Effector memory CD8-positive, alpha-beta T cell (primary cell): ENCODE measurements around the gene DIP2C.
A peak's percentile ranks its signal among the peaks of the same experiment; 100 is the strongest.
"Not testable (repeated sequence)": the region's sequence is repeated elsewhere in the genome, so short reads cannot be mapped to it uniquely, and the experiment has no call there.

Experiments
- ATAC-seq: fragments of 150-1000 bp; cut with Tn5 transposase; replicated peaks from 2 replicates; pipeline ENCODE4 v1.10.0; 2021; ENCODE audit warnings: mild to moderate bottlenecking, moderate library complexity
- DNase-seq, 3 experiments: peaks; one replicate each; pipeline ENCODE4 v3.0.0; 2021
- H3K27ac Mint-ChIP-seq, 2 donors: one replicate each; pipeline ENCODE4 v1.8.0; 2022; ENCODE audit warnings: mild to moderate bottlenecking in 2 of 2, mixed read lengths in 2 of 2, moderate library complexity in 2 of 2
- H3K27me3 Mint-ChIP-seq, 2 donors: one replicate each; pipeline ENCODE4 v1.8.0; 2022; ENCODE audit warnings: mixed read lengths in 2 of 2
- H3K36me3 Mint-ChIP-seq: one replicate; pipeline ENCODE4 v1.8.0; 2022; ENCODE audit warnings: mild to moderate bottlenecking, moderate library complexity, mixed read lengths; ENCODE audit not compliant: insufficient read depth
- H3K4me1 Mint-ChIP-seq, 2 donors: one replicate each; pipeline ENCODE4 v1.8.0; 2022; ENCODE audit warnings: low read depth in 2 of 2, mixed read lengths in 2 of 2
- H3K4me3 Mint-ChIP-seq, 2 donors: one replicate each; pipeline ENCODE4 v1.8.0; 2022; ENCODE audit warnings: mild to moderate bottlenecking in 2 of 2, mixed read lengths in 2 of 2, moderate library complexity in 2 of 2
- H3K9me3 Mint-ChIP-seq, 2 donors: one replicate each; pipeline ENCODE4 v1.8.0; 2022; ENCODE audit warnings: mixed read lengths in 2 of 2

Gene DIP2C

DNA sequence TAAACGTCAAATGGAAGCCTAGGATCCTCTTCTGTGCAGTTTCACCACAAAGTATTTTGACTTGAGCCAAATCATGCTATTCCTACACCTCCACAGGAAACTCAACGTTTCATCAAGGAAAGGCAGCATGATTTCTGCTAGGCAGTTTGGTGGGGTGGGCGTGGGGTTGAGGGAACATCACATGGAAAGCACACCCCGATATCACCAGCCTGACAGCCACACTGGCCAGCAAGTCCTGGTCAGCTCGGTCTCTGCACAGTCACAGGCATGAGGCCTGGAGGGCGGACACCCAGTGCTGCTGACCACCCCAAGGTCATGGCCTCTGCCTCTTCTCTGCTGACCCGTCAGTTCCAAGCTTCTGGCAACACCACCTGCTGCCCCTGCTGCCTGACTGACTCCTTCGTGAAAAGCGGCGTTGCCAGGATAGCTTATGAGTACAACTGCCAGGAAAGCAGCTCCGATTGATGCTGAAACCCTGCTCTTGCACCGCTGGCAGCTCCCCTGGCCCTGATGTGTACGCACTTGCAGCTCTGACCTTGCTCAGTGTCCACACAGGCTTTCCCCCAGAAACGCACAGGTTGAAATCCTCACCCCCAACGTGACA is 171.5 kb downstream of the DIP2C start:
- Mint-ChIP-seq H3K27me3 (peaks cover 36 to 57% of the 10 kb centered on the region in 2 donors), H3K9me3 (no peaks in the 10 kb centered on the region), H3K4me1 (peaks cover 12 to 16% of the 10 kb centered on the region in 2 donors), H3K4me3 (no peak overlapping the region), H3K27ac (no peak overlapping the region), H3K36me3 (peaks cover 2% of the 10 kb centered on the region)
- no peak for ATAC-seq
- DNase-seq: no peak

GRCh38 chr10:517241-517830 is 172.1 kb downstream of the DIP2C start:
- peaks cover 31 to 51% of the 10 kb centered on the region in 2 donors for H3K27me3 Mint-ChIP-seq
- no peak overlapping the region for H3K4me3 Mint-ChIP-seq
- peaks cover 2% of the 10 kb centered on the region for H3K36me3 Mint-ChIP-seq
- no peak for DNase-seq
- ATAC-seq: no peak
- peaks cover 10 to 17% of the 10 kb centered on the region in 2 donors for H3K4me1 Mint-ChIP-seq
- no peak overlapping the region for H3K27ac Mint-ChIP-seq
- H3K9me3 Mint-ChIP-seq: no peaks in the 10 kb centered on the region

GRCh38 chr10:516764-517163 is 172.7 kb downstream of the DIP2C start:
- H3K4me1 Mint-ChIP-seq: peaks cover 10 to 17% of the 10 kb centered on the region in 2 donors
- ATAC-seq: no peak
- H3K36me3 Mint-ChIP-seq: peaks cover 2% of the 10 kb centered on the region
- H3K27ac Mint-ChIP-seq: no peak overlapping the region
- no peak overlapping the region for H3K4me3 Mint-ChIP-seq
- no peak for DNase-seq
- H3K9me3 Mint-ChIP-seq: no peaks in the 10 kb centered on the region
- H3K27me3 Mint-ChIP-seq: peaks cover 28 to 45% of the 10 kb centered on the region in 2 donors

GRCh38 chr10:515674-516073 is 173.8 kb downstream of the DIP2C start:
- DNase-seq (no peak), ATAC-seq (no peak)
- H3K27me3 Mint-ChIP-seq: peaks cover 19 to 34% of the 10 kb centered on the region in 2 donors
- no peaks in the 10 kb centered on the region for H3K9me3 Mint-ChIP-seq
- peaks cover 2% of the 10 kb centered on the region for H3K36me3 Mint-ChIP-seq
- no peak overlapping the region for H3K4me3 Mint-ChIP-seq
- H3K27ac Mint-ChIP-seq: no peak overlapping the region
- H3K4me1 Mint-ChIP-seq: peaks cover 15 to 17% of the 10 kb centered on the region in 2 donors

DNA sequence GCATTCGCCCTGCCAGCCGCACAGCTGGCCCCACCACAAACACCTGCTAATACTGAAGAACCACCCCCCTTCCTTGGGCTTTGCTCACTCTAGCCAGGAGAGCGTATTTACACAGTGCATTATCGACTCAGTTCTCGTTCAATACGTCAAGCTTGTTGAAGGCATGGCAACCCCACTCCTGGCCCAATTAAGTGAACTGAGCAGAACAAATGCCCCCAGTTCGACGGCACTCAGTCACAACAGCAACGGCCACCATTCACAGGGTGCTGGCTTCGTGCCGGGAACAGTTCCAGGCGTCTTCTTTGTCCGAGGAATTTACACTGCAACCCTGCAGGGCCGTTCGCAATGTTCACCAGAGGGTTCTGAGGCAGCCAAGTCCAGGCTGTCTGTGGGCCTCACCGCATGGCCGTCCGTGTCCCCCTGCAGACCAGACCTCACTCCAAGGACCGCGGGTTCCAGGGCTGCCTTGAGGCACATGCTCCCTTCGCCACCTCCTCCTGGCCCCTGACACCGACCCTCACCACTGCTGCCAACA is 175.3 kb downstream of the DIP2C start:
- Mint-ChIP-seq H3K4me1 (peaks cover 16 to 17% of the 10 kb centered on the region in 2 donors), H3K4me3 (no peak overlapping the region), H3K27me3 (peaks cover 8 to 22% of the 10 kb centered on the region in 2 donors), H3K9me3 (no peaks in the 10 kb centered on the region), H3K36me3 (no peaks in the 10 kb centered on the region), H3K27ac (no peak overlapping the region)
- DNase-seq (no peak), ATAC-seq (no peak)

GRCh38 chr10:513393-513792 is 176.1 kb downstream of the DIP2C start:
- Mint-ChIP-seq H3K36me3 (no peaks in the 10 kb centered on the region), H3K4me1 (peaks cover 16 to 17% of the 10 kb centered on the region in 2 donors), H3K27me3 (peaks cover 1 to 20% of the 10 kb centered on the region in 2 donors), H3K27ac (peak overlapping the region in 1 of 2 donors; percentile 72), H3K4me3 (peak overlapping the region; percentile 69 to 71), H3K9me3 (no peaks in the 10 kb centered on the region)
- DNase-seq (no peak), ATAC-seq (no peak)

DNA sequence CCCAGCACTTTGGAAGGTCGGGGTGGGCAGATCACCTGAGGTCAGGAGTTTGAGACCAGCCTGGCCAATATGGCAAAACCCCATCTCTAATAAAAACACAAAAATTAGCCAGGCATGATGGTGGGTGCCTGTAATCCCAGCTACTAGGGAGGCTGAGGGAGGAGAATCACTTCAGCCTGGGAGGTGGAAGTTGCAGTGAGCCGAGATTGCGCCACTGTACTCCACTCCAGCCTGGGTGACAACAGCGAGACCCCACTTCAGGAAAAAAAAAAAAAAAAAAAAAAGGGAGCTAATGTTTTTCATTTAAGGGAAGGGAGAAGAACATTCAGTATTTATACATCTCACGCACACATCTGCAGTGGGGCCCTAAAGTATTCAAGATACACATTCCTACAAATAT is 176.8 kb downstream of the DIP2C start:
- H3K4me1 Mint-ChIP-seq: peaks cover 17 to 19% of the 10 kb centered on the region in 2 donors
- H3K9me3 Mint-ChIP-seq, ATAC-seq, H3K4me3 Mint-ChIP-seq, H3K27ac Mint-ChIP-seq, H3K36me3 Mint-ChIP-seq, DNase-seq: not testable (repeated sequence)
- peaks cover 5 to 23% of the 10 kb centered on the region in 2 donors for H3K27me3 Mint-ChIP-seq

DNA sequence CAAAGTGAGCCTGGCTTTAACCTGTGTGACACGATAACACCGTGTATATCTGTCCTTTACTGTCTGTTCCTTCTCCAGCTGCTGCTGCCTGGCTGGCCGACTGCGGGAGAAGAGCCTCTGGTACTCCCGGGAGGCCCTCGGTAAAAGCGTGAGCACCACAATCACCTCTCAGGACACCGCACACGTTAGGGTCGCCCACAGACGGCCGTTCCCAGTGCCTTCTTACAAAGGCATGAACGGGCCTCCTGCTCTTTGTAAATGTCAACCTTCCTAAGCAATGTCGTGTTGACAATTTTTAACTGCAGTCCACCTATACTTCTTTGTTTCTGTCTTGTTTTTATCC is 177.6 kb downstream of the DIP2C start:
- DNase-seq: no peak
- Mint-ChIP-seq H3K27ac (no peak overlapping the region), H3K4me1 (peaks cover 17 to 19% of the 10 kb centered on the region in 2 donors), H3K27me3 (peaks cover 5 to 29% of the 10 kb centered on the region in 2 donors), H3K36me3 (no peaks in the 10 kb centered on the region), H3K4me3 (no peak overlapping the region), H3K9me3 (no peaks in the 10 kb centered on the region)
- no peak for ATAC-seq

- peak; percentile 90 for ATAC-seq
- Mint-ChIP-seq H3K36me3 (no peaks in the 10 kb centered on the region), H3K4me1 (peaks cover 17 to 19% of the 10 kb centered on the region in 2 donors), H3K27ac (no peak overlapping the region), H3K27me3 (peaks cover 5 to 35% of the 10 kb centered on the region in 2 donors), H3K9me3 (no peaks in the 10 kb centered on the region), H3K4me3 (no peak overlapping the region)
- peak; percentile 71 to 75 (median 73) for DNase-seq
Observed at GRCh38 chr10:511101-511848, 178.2 kb downstream of the DIP2C start.

GRCh38 chr10:510415-510881 is 179.0 kb downstream of the DIP2C start:
- no peaks in the 10 kb centered on the region for H3K36me3 Mint-ChIP-seq
- peaks cover 11 to 43% of the 10 kb centered on the region in 2 donors for H3K27me3 Mint-ChIP-seq
- ATAC-seq (no peak), DNase-seq (no peak)
- H3K9me3 Mint-ChIP-seq: no peaks in the 10 kb centered on the region
- H3K4me3 Mint-ChIP-seq: no peak overlapping the region
- peaks cover 12 to 15% of the 10 kb centered on the region in 2 donors for H3K4me1 Mint-ChIP-seq
- H3K27ac Mint-ChIP-seq: no peak overlapping the region

GRCh38 chr10:509361-510102 is 179.9 kb downstream of the DIP2C start:
- Mint-ChIP-seq H3K4me1 (peaks cover 12 to 15% of the 10 kb centered on the region in 2 donors), H3K27me3 (peaks cover 18 to 52% of the 10 kb centered on the region in 2 donors), H3K27ac (no peak overlapping the region), H3K4me3 (no peak overlapping the region), H3K36me3 (no peaks in the 10 kb centered on the region), H3K9me3 (no peaks in the 10 kb centered on the region)
- DNase-seq (no peak), ATAC-seq (no peak)

GRCh38 chr10:508726-509125 is 180.7 kb downstream of the DIP2C start:
- H3K9me3 Mint-ChIP-seq: no peaks in the 10 kb centered on the region
- ATAC-seq (no peak), DNase-seq (no peak)
- H3K4me3 Mint-ChIP-seq: no peak overlapping the region
- H3K36me3 Mint-ChIP-seq: no peaks in the 10 kb centered on the region
- peaks cover 9 to 15% of the 10 kb centered on the region in 2 donors for H3K4me1 Mint-ChIP-seq
- H3K27ac Mint-ChIP-seq: no peak overlapping the region
- peaks cover 18 to 56% of the 10 kb centered on the region in 2 donors for H3K27me3 Mint-ChIP-seq

- Mint-ChIP-seq H3K27me3 (peaks cover 23 to 57% of the 10 kb centered on the region in 2 donors), H3K9me3 (no peaks in the 10 kb centered on the region), H3K4me3 (peak overlapping the region in 1 of 2 donors; percentile 3), H3K36me3 (no peaks in the 10 kb centered on the region), H3K4me1 (peaks cover 1 to 12% of the 10 kb centered on the region in 2 donors), H3K27ac (no peak overlapping the region)
- DNase-seq (no peak), ATAC-seq (no peak)
Observed at GRCh38 chr10:507908-508444, 181.5 kb downstream of the DIP2C start.
